H9 (cell line): ENCODE results near the gene NFATC2IP. TPM values are rescaled to one million over a fixed set of nuclear protein-coding genes. Genes with fewer than 3 reads are reported as not detected.

Experiments used
- DNase-seq: peaks from one replicate; pipeline ENCODE4 v3.0.0-alpha.2; 2017
- H2AFZ ChIP-seq: one replicate; pipeline ENCODE4 v1.6.1; 2013; ENCODE audit warnings: mild to moderate bottlenecking, low read length, control low read depth, moderate library complexity
- H2AK5ac ChIP-seq: 2 replicates; pipeline ENCODE4 v1.6.1; 2013; ENCODE audit warnings: low read length, control low read depth, mixed read lengths; ENCODE audit not compliant: insufficient read length
- H2BK120ac ChIP-seq: one replicate; pipeline ENCODE4 v1.6.1; 2013; ENCODE audit warnings: low read depth, mild to moderate bottlenecking, low read length, control low read depth, inconsistent platforms; ENCODE audit not compliant: poor library complexity, severe bottlenecking
- H2BK12ac ChIP-seq: 2 replicates; pipeline ENCODE4 v1.6.1; 2013; ENCODE audit warnings: low read length, control low read depth, mixed read lengths, low read depth; ENCODE audit not compliant: insufficient read length
- H2BK15ac ChIP-seq: 2 replicates; pipeline ENCODE4 v1.6.1; 2013; ENCODE audit warnings: low read depth, low read length, control low read depth
- H2BK20ac ChIP-seq: one replicate; pipeline ENCODE4 v1.6.1; 2013; ENCODE audit warnings: low read depth, mild to moderate bottlenecking, low read length, control low read depth, inconsistent platforms; ENCODE audit not compliant: poor library complexity, severe bottlenecking
- H2BK5ac ChIP-seq: 2 replicates; pipeline ENCODE4 v1.6.1; 2013; ENCODE audit warnings: low read length, control low read depth, mixed read lengths; ENCODE audit not compliant: insufficient read length
- H3K14ac ChIP-seq: 2 replicates; pipeline ENCODE4 v1.6.1; 2013; ENCODE audit warnings: low read length, control low read depth; ENCODE audit not compliant: insufficient read depth
- H3K18ac ChIP-seq: 2 replicates; pipeline ENCODE4 v1.6.1; 2013; ENCODE audit warnings: low read depth, mild to moderate bottlenecking, mixed read lengths, low read length, control low read depth; ENCODE audit not compliant: insufficient read length
- H3K23ac ChIP-seq: 2 replicates; pipeline ENCODE4 v1.6.1; 2013; ENCODE audit warnings: low read length, control low read depth, mixed read lengths, low read depth; ENCODE audit not compliant: insufficient read length
- H3K23me2 ChIP-seq: 2 replicates; pipeline ENCODE4 v1.6.1; 2013; ENCODE audit warnings: low read depth, mild to moderate bottlenecking, mixed read lengths, low read length, control low read depth; ENCODE audit not compliant: insufficient read length, poor library complexity, severe bottlenecking
- H3K27ac ChIP-seq: 2 replicates; pipeline ENCODE4 v1.5.1; 2013; ENCODE audit warnings: low read length, control low read depth, mixed read lengths, low read depth; ENCODE audit not compliant: insufficient read length
- H3K27me3 ChIP-seq: 2 replicates; pipeline ENCODE4 v1.6.1; 2013; ENCODE audit warnings: low read length, control low read depth, inconsistent platforms; ENCODE audit not compliant: insufficient read depth
- H3K4ac ChIP-seq: 2 replicates; pipeline ENCODE4 v1.6.1; 2013; ENCODE audit warnings: low read depth, mild to moderate bottlenecking, control low read depth, inconsistent platforms, low read length, moderate library complexity
- H3K4me1 ChIP-seq: 2 replicates; pipeline ENCODE4 v1.6.1; 2013; ENCODE audit warnings: low read length, control low read depth, inconsistent platforms; ENCODE audit not compliant: insufficient read depth
- H3K4me2 ChIP-seq: 2 replicates; pipeline ENCODE4 v1.6.1; 2013; ENCODE audit warnings: low read length, control low read depth, mixed read lengths; ENCODE audit not compliant: insufficient read length, insufficient read depth
- H3K56ac ChIP-seq: 2 replicates; pipeline ENCODE4 v1.6.1; 2013; ENCODE audit warnings: low read depth, mild to moderate bottlenecking, mixed read lengths, low read length, control low read depth; ENCODE audit not compliant: insufficient read length
- H3K79me1 ChIP-seq: 2 replicates; pipeline ENCODE4 v1.6.1; 2013; ENCODE audit warnings: low read depth, mild to moderate bottlenecking, moderate library complexity, low read length, control low read depth, inconsistent platforms; ENCODE audit not compliant: insufficient read depth, poor library complexity, severe bottlenecking
- H3K79me2 ChIP-seq: 2 replicates; pipeline ENCODE4 v1.6.1; 2013; ENCODE audit warnings: low read length, control low read depth, inconsistent platforms; ENCODE audit not compliant: insufficient read depth
- H3K9ac ChIP-seq: 2 replicates; pipeline ENCODE4 v1.6.1; 2013; ENCODE audit warnings: low read length, control low read depth, mixed read lengths; ENCODE audit not compliant: insufficient read length; ENCODE audit errors: extremely low read depth
- H3K9me3 ChIP-seq: one replicate; pipeline ENCODE4 v1.6.1; 2013; ENCODE audit warnings: low read depth, low read length, inconsistent platforms; ENCODE audit not compliant: control insufficient read depth
- H3T11ph ChIP-seq: one replicate; pipeline ENCODE4 v1.6.1; 2013; ENCODE audit warnings: mild to moderate bottlenecking, low read length, control low read depth, inconsistent platforms
- H4K20me1 ChIP-seq: one replicate; pipeline ENCODE4 v1.6.1; 2013; ENCODE audit not compliant: control insufficient read depth, insufficient read length, insufficient read depth
- H4K5ac ChIP-seq: 2 replicates; pipeline ENCODE4 v1.6.1; 2013; ENCODE audit warnings: low read depth, mild to moderate bottlenecking, mixed read lengths, low read length, control low read depth; ENCODE audit not compliant: insufficient read length
- H4K8ac ChIP-seq: replicated peaks from 2 replicates; pipeline ENCODE4 v1.6.1; 2013; ENCODE audit warnings: low read length, control low read depth, mixed read lengths, low read depth; ENCODE audit not compliant: insufficient read length
- H4K91ac ChIP-seq: 2 replicates; pipeline ENCODE4 v1.6.1; 2013; ENCODE audit warnings: low read depth, mild to moderate bottlenecking, moderate library complexity, mixed read lengths, low read length, control low read depth; ENCODE audit not compliant: insufficient read length
- H3K27ac Mint-ChIP-seq, 3 experiments: 2 replicates in 2 of 3; 3 replicates in 1 of 3; pipeline ENCODE4 v1.8.0; 2020 to 2021; ENCODE audit warnings: mixed read lengths in 3 of 3, mild to moderate bottlenecking in 1 of 3, moderate library complexity in 1 of 3
- H3K27me3 Mint-ChIP-seq: 2 replicates; pipeline ENCODE4 v1.8.0; 2021; ENCODE audit warnings: low read depth, mild to moderate bottlenecking, moderate library complexity, mixed read lengths
- H3K36me3 Mint-ChIP-seq, 3 experiments: 2 replicates in 2 of 3; 3 replicates in 1 of 3; pipeline ENCODE4 v1.8.0; 2020 to 2021; ENCODE audit warnings: low read depth in 3 of 3, mixed read lengths in 3 of 3; ENCODE audit not compliant: insufficient read depth in 1 of 3
- H3K4me1 Mint-ChIP-seq, 2 experiments: 2 replicates each; pipeline ENCODE4 v1.8.0; 2020; ENCODE audit warnings: mixed read lengths in 2 of 2
- H3K4me3 Mint-ChIP-seq, 2 experiments: 2 replicates in 1 of 2; 3 replicates in 1 of 2; pipeline ENCODE4 v1.8.0; 2020 to 2021; ENCODE audit warnings: mild to moderate bottlenecking in 2 of 2, mixed read lengths in 2 of 2, moderate library complexity in 1 of 2
- H3K9me3 Mint-ChIP-seq, 2 experiments: 2 replicates in 1 of 2; 3 replicates in 1 of 2; pipeline ENCODE4 v1.8.0; 2020; ENCODE audit warnings: mild to moderate bottlenecking in 2 of 2, mixed read lengths in 2 of 2, moderate library complexity in 1 of 2
- CTCF ChIP-seq: fragments of 200-600 bp; sonication (generic); conservative IDR thresholded peaks from 3 replicates; pipeline ENCODE4 v1.8.0; 2021; ENCODE audit warnings: antibody characterized with exemption, mild to moderate bottlenecking
- WGBS: extraction: QIAGEN DNeasy Blood & Tissue Kit; methylation state at CpG from one replicate; pipeline ENCODE4 v1.1.7; 2013; ENCODE audit warnings: missing lambda C conversion rate, low lambda C conversion rate, mixed read lengths; ENCODE audit not compliant: insufficient read length; ENCODE audit errors: extremely low coverage; 5-methylcytosine and 5-hydroxymethylcytosine counted together
- total RNA-seq: library from RNA; stranded (reverse); gene quantifications from 2 replicates; pipeline ENCODE4 v1.2.1, GENCODE V29; 2021

The NFATC2IP gene
- total RNA-seq, 1 experiment from 2014 or later, result 73.8 TPM

- H2BK5ac ChIP-seq, result no peak within 1 kb of the TSS
- H3K9me3 ChIP-seq, result no peaks in the 10 kb centered on the region
- no peak within 1 kb of the TSS for H3K9ac ChIP-seq
- H3K4me1 Mint-ChIP-seq, result peaks cover 11 to 12% of the 10 kb centered on the region in 2 experiments
- H3K18ac ChIP-seq, result no peak within 1 kb of the TSS
- no peak within 1 kb of the TSS for H3K4me3 Mint-ChIP-seq
- no peaks in the 10 kb centered on the region for H3K27me3 ChIP-seq
- no peak within 1 kb of the TSS for H2BK120ac ChIP-seq
- H3K4me1 ChIP-seq, result no peaks in the 10 kb centered on the region
- WGBS, result no CpG with 5 or more reads among the region's 10 CpGs
- H3K27ac ChIP-seq, result no peak within 1 kb of the TSS
- no peak within 1 kb of the TSS for H2BK12ac ChIP-seq
- no peak within 1 kb of the TSS for H2BK15ac ChIP-seq
- H4K20me1 ChIP-seq, result no peaks in the 10 kb centered on the region
- TF ChIP-seq CTCF, result no peak
- no peak within 1 kb of the TSS for H2AK5ac ChIP-seq
- no peak within 1 kb of the TSS for H4K5ac ChIP-seq
- peak within 1 kb of the TSS in 2 of 3 experiments; percentile 88 to 94; a peak in 5 of 7 replicates for H3K27ac Mint-ChIP-seq
- H3K9me3 Mint-ChIP-seq, result no peaks in the 10 kb centered on the region
- no peak within 1 kb of the TSS for H2BK20ac ChIP-seq
- H3K23me2 ChIP-seq, result peaks cover 5% of the 10 kb centered on the region
- no peak within 1 kb of the TSS for H2AFZ ChIP-seq
- no peak for DNase-seq
- H3K4me2 ChIP-seq, result no peak within 1 kb of the TSS
- no peak within 1 kb of the TSS for H3T11ph ChIP-seq
- H3K23ac ChIP-seq, result no peak within 1 kb of the TSS
- no peak within 1 kb of the TSS; the same call in 1 of the 2 replicates for H3K14ac ChIP-seq
- no peak within 1 kb of the TSS for H4K8ac ChIP-seq
- H3K4ac ChIP-seq, result no peak within 1 kb of the TSS
- no peaks in the 10 kb centered on the region for H3K79me1 ChIP-seq
- H4K91ac ChIP-seq, result no peak within 1 kb of the TSS
- H3K79me2 ChIP-seq, result no peaks in the 10 kb centered on the region
- H3K27me3 Mint-ChIP-seq, result peaks cover 10% of the 10 kb centered on the region
- no peak within 1 kb of the TSS for H3K56ac ChIP-seq
- H3K36me3 Mint-ChIP-seq, result no peaks in the 10 kb centered on the region; a peak in 1 of 7 replicates
These were observed 18.9 kb upstream of the NFATC2IP start, which contains the start of gene CD19 for GRCh38 chr16:28931801-28932225. CD19 (plus strand) TSS chr16:28931971; CDS start chr16:28932001, 30 bp downstream.
